ENCODE measurements around the gene ATXN7L1. TPM values are rescaled to one million over a fixed set of nuclear protein-coding genes. Genes with fewer than 3 reads are reported as not detected.

Gene ATXN7L1
- total RNA-seq, 1 donor from 2014 or later = 18.6 TPM

GRCh38 chr7:105688617-105689016 is 187.8 kb downstream of the ATXN7L1 start:
- Mint-ChIP-seq H3K27ac (no peak overlapping the region), H3K4me3 (no peak overlapping the region), H3K4me1 (peaks cover 39% of the 10 kb centered on the region), H3K36me3 (ENCODE audit: low read depth) (peaks cover 13% of the 10 kb centered on the region), H3K9me3 (no peaks in the 10 kb centered on the region), H3K27me3 (no peaks in the 10 kb centered on the region)
- ChIA-PET POLR2A (interaction anchor here (0.5 to 1.4 kb wide), 4 partner anchors 10 to 552 kb away, joined by 3 to 8 read pairs (median 6); no protein-coding TSS in a partner anchor), CTCF (interaction anchor here (0.8 to 1.8 kb wide), 8 partner anchors 10 to 354 kb away, joined by 3 to 7 read pairs (median 4); no protein-coding TSS in a partner anchor)
- no peak for ATAC-seq (ENCODE audit: low read depth)
- TF ChIP-seq CTCF (IDR thresholded peaks at IDR 0.05) = no peak
- intact Hi-C loops (cut with micrococcal nuclease) = loop anchor here (1.0 kb wide), 2 partner anchors 321 to 354 kb away; no protein-coding TSS in a partner anchor
- no peak for DNase-seq

GRCh38 chr7:105685161-105685560 is 191.2 kb downstream of the ATXN7L1 start:
- POLR2A ChIA-PET = interaction anchor here (0.6 kb wide), 1 partner anchor 16 kb away, joined by 6 read pairs; no protein-coding TSS in a partner anchor

GRCh38 chr7:105682341-105683060 is 193.9 kb downstream of the ATXN7L1 start:
- CTCF ChIA-PET = no interaction called here
- POLR2A ChIA-PET = no interaction called here
- H3K4me1 Mint-ChIP-seq = peaks cover 24% of the 10 kb centered on the region
- H3K27me3 Mint-ChIP-seq = no peaks in the 10 kb centered on the region
- DNase-seq (no peak), ATAC-seq (ENCODE audit: low read depth) (no peak)
- no peaks in the 10 kb centered on the region for H3K9me3 Mint-ChIP-seq
- intact Hi-C loops (cut with micrococcal nuclease) = no loop called here
- no peak for TF ChIP-seq CTCF (IDR thresholded peaks at IDR 0.05)
- no peak overlapping the region for H3K27ac Mint-ChIP-seq
- no peak overlapping the region for H3K4me3 Mint-ChIP-seq
- H3K36me3 Mint-ChIP-seq (ENCODE audit: low read depth) = peaks cover 16% of the 10 kb centered on the region

More at GRCh38 chr7:105685161-105685560, 191.2 kb downstream of the ATXN7L1 start:
- no peak overlapping the region for H3K27ac Mint-ChIP-seq
- peaks cover 9% of the 10 kb centered on the region for H3K4me1 Mint-ChIP-seq
- intact Hi-C loops (cut with micrococcal nuclease) = no loop called here
- no peak for DNase-seq
- H3K4me3 Mint-ChIP-seq = no peak overlapping the region
- no peaks in the 10 kb centered on the region for H3K27me3 Mint-ChIP-seq
- no peak for TF ChIP-seq CTCF (IDR thresholded peaks at IDR 0.05)
- H3K36me3 Mint-ChIP-seq (ENCODE audit: low read depth) = peaks cover 16% of the 10 kb centered on the region
- CTCF ChIA-PET = interaction anchor here (0.7 kb wide), 1 partner anchor 357 kb away, joined by 3 read pairs; no protein-coding TSS in a partner anchor
- ATAC-seq (ENCODE audit: low read depth) = no peak
- H3K9me3 Mint-ChIP-seq = no peaks in the 10 kb centered on the region

- intact Hi-C loops (cut with micrococcal nuclease) = no loop called here
- no peak for ATAC-seq (ENCODE audit: low read depth)
- Mint-ChIP-seq H3K36me3 (ENCODE audit: low read depth) (peaks cover 16% of the 10 kb centered on the region), H3K27ac (no peak overlapping the region), H3K9me3 (no peaks in the 10 kb centered on the region), H3K4me3 (no peak overlapping the region), H3K4me1 (peaks cover 40% of the 10 kb centered on the region), H3K27me3 (no peaks in the 10 kb centered on the region)
- DNase-seq = no peak
- ChIA-PET CTCF (no interaction called here), POLR2A (interaction anchor here (0.6 kb wide), 1 partner anchor 11 kb away, joined by 3 read pairs; no protein-coding TSS in a partner anchor)
- TF ChIP-seq CTCF (IDR thresholded peaks at IDR 0.05) = no peak
These were observed 195.8 kb downstream of the ATXN7L1 start for GRCh38 chr7:105680505-105681187.

Measured in activated B cell treated with CpG ODN at 0.5 μM for 24 hours (primary cell).